GM10266 (cell line): ENCODE measurements around the gene ZBTB25.
A peak's percentile ranks its signal among the peaks of the same experiment; 100 is the strongest.

ENCODE experiments used
- DNase-seq: peaks from one replicate; pipeline ENCODE4 v3.0.0; 2012; ENCODE audit errors: extremely low spot score
- CTCF ChIP-seq: IDR thresholded peaks from 2 replicates; pipeline ENCODE4 v1.5.1; 2012; ENCODE audit warnings: mild to moderate bottlenecking, low read depth; ENCODE audit not compliant: control insufficient read depth, insufficient read depth; ENCODE audit errors: missing control alignments

ZBTB25 gene

GRCh38 chr14:64510825-64511671, 7.4 kb upstream of the ZBTB25 start:
- no peak for DNase-seq
- TF ChIP-seq CTCF: peak; percentile 87

GRCh38 chr14:64509036-64509435, 5.4 kb upstream of the ZBTB25 start:
- DNase-seq: no peak
- no peak for TF ChIP-seq CTCF

GRCh38 chr14:64508215-64508776, 4.7 kb upstream of the ZBTB25 start:
- TF ChIP-seq CTCF: no peak

GRCh38 chr14:64507376-64508156, 3.9 kb upstream of the ZBTB25 start:
- TF ChIP-seq CTCF: no peak
- no peak for DNase-seq

More at GRCh38 chr14:64508215-64508776, 4.7 kb upstream of the ZBTB25 start:
- DNase-seq: peak; percentile 56

- no peak for TF ChIP-seq CTCF
- no peak for DNase-seq
These were observed 3.1 kb upstream of the ZBTB25 start for GRCh38 chr14:64506721-64507120.

- peak; percentile 83 for DNase-seq
- TF ChIP-seq CTCF: no peak
These were observed 1.5 kb upstream of the ZBTB25 start for GRCh38 chr14:64504897-64505794.
